Mammary epithelial cell (primary cell): ENCODE results near the gene ELOVL5.

Experiments
- EZH2 ChIP-seq: IDR thresholded peaks from 2 replicates; pipeline ENCODE4 v1.6.1; 2012; ENCODE audit warnings: low read length, inconsistent platforms, borderline replicate concordance
- TF ChIP-seq, protein P1 (sequence below), 2 donors: IDR thresholded peaks in 1 of 2; conservative IDR thresholded peaks in 1 of 2; 2 replicates each; pipeline ENCODE4 v1.5.1; 2011 to 2012; ENCODE audit warnings: inconsistent platforms in 2 of 2, low read length in 2 of 2, mild to moderate bottlenecking in 2 of 2, control low read depth in 1 of 2, low read depth in 1 of 2; ENCODE audit not compliant: insufficient read depth in 1 of 2; ENCODE audit errors: extremely low read depth in 1 of 2

DNA sequence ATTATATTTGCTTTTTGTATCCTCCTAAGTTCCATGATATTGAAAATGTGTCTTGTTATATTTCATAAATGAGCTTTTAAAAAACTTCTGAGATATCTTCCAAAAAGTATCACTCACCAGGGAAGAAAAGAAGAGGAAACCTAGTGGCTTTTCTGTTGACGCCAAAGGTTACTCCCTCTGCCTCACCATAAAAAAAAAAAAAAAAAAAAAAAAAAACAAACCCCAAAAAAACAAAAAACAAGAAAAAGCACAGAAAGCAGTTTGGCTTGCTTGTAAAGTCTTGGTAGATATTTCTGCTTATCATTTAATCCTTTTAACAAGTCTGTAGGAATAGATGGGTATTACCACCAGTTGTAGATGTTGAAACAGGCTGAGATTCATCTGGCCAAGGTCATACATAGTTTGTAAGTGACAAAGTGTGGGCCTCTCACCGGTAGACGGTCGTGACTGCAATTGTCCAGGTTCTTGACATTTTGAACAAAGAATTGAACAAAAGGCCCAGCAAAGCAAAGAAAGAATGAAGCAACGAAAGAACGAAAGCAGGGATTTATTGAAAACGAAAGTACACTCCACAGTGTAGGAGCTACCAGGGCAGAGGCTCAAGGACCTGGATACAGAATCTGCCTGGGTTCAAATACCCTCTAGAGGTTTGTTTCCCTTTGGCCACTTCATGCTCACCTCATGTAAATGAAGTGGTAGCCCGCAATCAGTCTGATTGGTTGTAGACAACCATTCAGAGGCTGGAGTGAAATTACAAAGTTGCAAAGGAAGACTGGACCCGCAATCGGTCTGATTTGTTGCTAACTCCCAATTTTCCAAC lies 11.6 kb upstream of the ELOVL5 start:
- TF ChIP-seq, protein P1, sequence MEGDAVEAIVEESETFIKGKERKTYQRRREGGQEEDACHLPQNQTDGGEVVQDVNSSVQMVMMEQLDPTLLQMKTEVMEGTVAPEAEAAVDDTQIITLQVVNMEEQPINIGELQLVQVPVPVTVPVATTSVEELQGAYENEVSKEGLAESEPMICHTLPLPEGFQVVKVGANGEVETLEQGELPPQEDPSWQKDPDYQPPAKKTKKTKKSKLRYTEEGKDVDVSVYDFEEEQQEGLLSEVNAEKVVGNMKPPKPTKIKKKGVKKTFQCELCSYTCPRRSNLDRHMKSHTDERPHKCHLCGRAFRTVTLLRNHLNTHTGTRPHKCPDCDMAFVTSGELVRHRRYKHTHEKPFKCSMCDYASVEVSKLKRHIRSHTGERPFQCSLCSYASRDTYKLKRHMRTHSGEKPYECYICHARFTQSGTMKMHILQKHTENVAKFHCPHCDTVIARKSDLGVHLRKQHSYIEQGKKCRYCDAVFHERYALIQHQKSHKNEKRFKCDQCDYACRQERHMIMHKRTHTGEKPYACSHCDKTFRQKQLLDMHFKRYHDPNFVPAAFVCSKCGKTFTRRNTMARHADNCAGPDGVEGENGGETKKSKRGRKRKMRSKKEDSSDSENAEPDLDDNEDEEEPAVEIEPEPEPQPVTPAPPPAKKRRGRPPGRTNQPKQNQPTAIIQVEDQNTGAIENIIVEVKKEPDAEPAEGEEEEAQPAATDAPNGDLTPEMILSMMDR (conservative IDR thresholded peaks at IDR 0.05 in 1 of 2, IDR thresholded peaks at IDR 0.05 in 1 of 2; ENCODE audit: extremely low read depth in 1 of 2, insufficient read depth in 1 of 2, low read depth in 1 of 2, low read length in 2 of 2) = no peak
- TF ChIP-seq EZH2 = no peak
